ENCODE measurements around the gene ATXN1.
A peak's percentile ranks its signal among the peaks of the same experiment; 100 is the strongest.

The ATXN1 gene

GRCh38 chr6:16334671-16335070 is 426.6 kb downstream of the ATXN1 start (continued):
- TF ChIP-seq ZNF10 (tag by site-specific recombination; IDR thresholded peaks at IDR 0.05), result no peak
- TF ChIP-seq ZNF18 (tag by site-specific recombination; IDR thresholded peaks at IDR 0.05), result no peak
- TF ChIP-seq ZNF214 (tag by site-specific recombination; IDR thresholded peaks at IDR 0.05; ENCODE audit: borderline replicate concordance), result no peak
- TF ChIP-seq ZNF621 (tag by site-specific recombination; IDR thresholded peaks at IDR 0.05), result no peak
- no peak for TF ChIP-seq ZNF529 (tag by site-specific recombination; IDR thresholded peaks at IDR 0.05; ENCODE audit: insufficient replicate concordance)

GRCh38 chr6:16333580-16333979 is 427.7 kb downstream of the ATXN1 start:
- TF ChIP-seq ZNF629 (tag by site-specific recombination; IDR thresholded peaks at IDR 0.05) (peak; percentile 52), HOXC10 (CRISPR knock-in tag; IDR thresholded peaks at IDR 0.05) (no peak)
- TF ChIP-seq, protein P1, sequence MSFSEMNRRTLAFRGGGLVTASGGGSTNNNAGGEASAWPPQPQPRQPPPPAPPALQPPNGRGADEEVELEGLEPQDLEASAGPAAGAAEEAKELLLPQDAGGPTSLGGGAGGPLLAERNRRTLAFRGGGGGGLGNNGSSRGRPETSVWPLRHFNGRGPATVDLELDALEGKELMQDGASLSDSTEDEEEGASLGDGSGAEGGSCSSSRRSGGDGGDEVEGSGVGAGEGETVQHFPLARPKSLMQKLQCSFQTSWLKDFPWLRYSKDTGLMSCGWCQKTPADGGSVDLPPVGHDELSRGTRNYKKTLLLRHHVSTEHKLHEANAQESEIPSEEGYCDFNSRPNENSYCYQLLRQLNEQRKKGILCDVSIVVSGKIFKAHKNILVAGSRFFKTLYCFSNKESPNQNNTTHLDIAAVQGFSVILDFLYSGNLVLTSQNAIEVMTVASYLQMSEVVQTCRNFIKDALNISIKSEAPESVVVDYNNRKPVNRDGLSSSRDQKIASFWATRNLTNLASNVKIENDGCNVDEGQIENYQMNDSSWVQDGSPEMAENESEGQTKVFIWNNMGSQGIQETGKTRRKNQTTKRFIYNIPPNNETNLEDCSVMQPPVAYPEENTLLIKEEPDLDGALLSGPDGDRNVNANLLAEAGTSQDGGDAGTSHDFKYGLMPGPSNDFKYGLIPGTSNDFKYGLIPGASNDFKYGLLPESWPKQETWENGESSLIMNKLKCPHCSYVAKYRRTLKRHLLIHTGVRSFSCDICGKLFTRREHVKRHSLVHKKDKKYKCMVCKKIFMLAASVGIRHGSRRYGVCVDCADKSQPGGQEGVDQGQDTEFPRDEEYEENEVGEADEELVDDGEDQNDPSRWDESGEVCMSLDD (tag by site-specific recombination; IDR thresholded peaks at IDR 0.05), result no peak
- no peaks in the 10 kb centered on the region for H3K36me3 ChIP-seq (ENCODE audit: control insufficient read depth in 2 of 2, insufficient read depth in 1 of 2, low read length in 2 of 2)
- no peaks in the 10 kb centered on the region for H3K4me1 ChIP-seq (ENCODE audit: control insufficient read depth, insufficient read depth, low read length)
- POLR2A ChIA-PET, result no interaction called here
- H3K4me3 ChIP-seq (ENCODE audit: low read depth, low read length), result no peak overlapping the region
- H3K27ac ChIP-seq (ENCODE audit: extremely low read depth, low read depth, low read length), result no peak overlapping the region
- H3K9me3 ChIP-seq (ENCODE audit: control insufficient read depth, insufficient read depth, low read depth, low read length), result no peaks in the 10 kb centered on the region
- CTCF ChIA-PET, result interaction anchor here (0.6 to 4.7 kb wide), 23 partner anchors 9 to 1418 kb away, joined by 3 to 86 read pairs (median 6); partner anchors contain the start of gene ATXN1

DNA sequence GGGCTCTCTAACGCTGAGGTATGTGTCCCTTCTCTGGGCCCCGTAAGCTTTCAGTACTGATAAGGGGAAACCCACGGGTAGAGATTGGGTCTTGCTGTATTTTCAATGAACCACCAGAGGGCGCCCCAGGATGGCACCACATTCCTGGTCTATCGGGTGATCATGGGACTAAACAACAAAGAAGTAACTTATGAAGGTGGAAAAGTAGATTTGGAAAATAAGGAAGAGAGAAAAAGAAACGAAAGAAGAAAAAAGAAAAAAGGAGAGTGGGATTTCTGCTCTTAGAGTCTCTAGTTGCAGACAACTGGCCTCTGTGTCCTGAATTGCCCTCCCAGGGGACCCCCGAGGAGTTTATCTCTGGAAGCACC is 429.1 kb downstream of the ATXN1 start:
- ChIA-PET CTCF (interaction anchor here (0.5 to 4.7 kb wide), 63 partner anchors 11 to 1388 kb away, joined by 3 to 86 read pairs (median 4); partner anchors contain the start of gene ATXN1), POLR2A (interaction anchor here (1.0 kb wide), 1 partner anchor 430 kb away, joined by 3 read pairs; the partner anchor contains the start of gene ATXN1)
- Histone ChIP-seq H3K4me1 (ENCODE audit: control insufficient read depth, insufficient read depth, low read length) (no peaks in the 10 kb centered on the region), H3K36me3 (ENCODE audit: control insufficient read depth in 2 of 2, insufficient read depth in 1 of 2, low read length in 2 of 2) (peaks cover 0 to 5% of the 10 kb centered on the region in 2 experiments; a peak in 1 of 3 replicates), H3K27ac (ENCODE audit: extremely low read depth, low read depth, low read length) (no peak overlapping the region), H3K9me3 (ENCODE audit: control insufficient read depth, insufficient read depth, low read depth, low read length) (no peaks in the 10 kb centered on the region), H3K4me3 (ENCODE audit: low read depth, low read length) (no peak overlapping the region)
- TF ChIP-seq SCRT1 (tag by site-specific recombination; IDR thresholded peaks at IDR 0.05; ENCODE audit: borderline replicate concordance) (no peak), PRDM2 (tag by site-specific recombination; IDR thresholded peaks at IDR 0.05; ENCODE audit: borderline replicate concordance) (no peak), YY2 (tag by site-specific recombination; IDR thresholded peaks at IDR 0.05) (no peak), GLI2 (tag by site-specific recombination; IDR thresholded peaks at IDR 0.05; ENCODE audit: borderline replicate concordance, low read depth) (no peak), SALL2 (tag by site-specific recombination; IDR thresholded peaks at IDR 0.05; ENCODE audit: borderline replicate concordance) (no peak), ZNF521 (tag by site-specific recombination; IDR thresholded peaks at IDR 0.05) (no peak), ZNF768 (tag by site-specific recombination; IDR thresholded peaks at IDR 0.05) (no peak), ZEB2 (tag by site-specific recombination; IDR thresholded peaks at IDR 0.05) (0 out of 2 replicates have a peak, but pooled peaks have one; percentile 40), MEIS1 (CRISPR knock-in tag; IDR thresholded peaks at IDR 0.05; ENCODE audit: borderline replicate concordance) (no peak), ZNF670 (tag by site-specific recombination; IDR thresholded peaks at IDR 0.05; ENCODE audit: low read depth) (no peak), ZFP37 (tag by site-specific recombination; IDR thresholded peaks at IDR 0.05) (no peak), ZNF558 (tag by site-specific recombination; IDR thresholded peaks at IDR 0.05) (no peak), ZNF324 (tag by site-specific recombination; IDR thresholded peaks at IDR 0.05) (no peak), ZXDB (tag by site-specific recombination; IDR thresholded peaks at IDR 0.05) (0 out of 2 replicates have a peak, but pooled peaks have one; percentile 16), ZNF629 (tag by site-specific recombination; IDR thresholded peaks at IDR 0.05) (0 out of 2 replicates have a peak, but pooled peaks have one; percentile 25), ZNF394 (tag by site-specific recombination; IDR thresholded peaks at IDR 0.05; ENCODE audit: borderline replicate concordance) (peak; percentile 37; the same call in 1 of the 2 replicates)
